T follicular helper cell (primary cell): ENCODE measurements around the gene OBSCN.
A peak's percentile ranks its signal among the peaks of the same experiment; 100 is the strongest.
"Not testable (repeated sequence)": the region's sequence is repeated elsewhere in the genome, so short reads cannot be mapped to it uniquely, and the experiment has no call there.

Experiments
- DNase-seq: peaks from one replicate; pipeline ENCODE4 v3.0.0-alpha.2; 2020; ENCODE audit warnings: low read depth

Gene OBSCN

DNA sequence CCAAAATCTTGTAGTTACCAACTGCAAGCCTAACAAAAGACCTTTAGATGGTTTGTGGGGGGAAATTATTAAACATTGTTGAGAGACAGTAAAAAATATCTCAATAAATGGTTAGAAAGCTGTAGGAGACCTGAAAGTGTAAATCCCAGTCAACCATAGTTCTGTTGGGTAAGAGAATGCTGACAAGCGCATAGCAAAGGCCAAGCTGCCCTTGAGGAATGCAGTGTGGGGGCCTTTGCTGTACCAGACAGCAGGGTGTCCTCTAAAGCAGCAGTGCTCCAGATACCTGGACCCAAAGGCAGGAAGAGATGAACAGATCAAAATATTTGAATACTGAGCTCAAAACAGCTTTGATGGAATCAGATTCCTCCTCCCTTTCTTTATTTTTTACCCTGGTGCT lies 54.6 kb downstream of the OBSCN start:
- no peak for DNase-seq

DNA sequence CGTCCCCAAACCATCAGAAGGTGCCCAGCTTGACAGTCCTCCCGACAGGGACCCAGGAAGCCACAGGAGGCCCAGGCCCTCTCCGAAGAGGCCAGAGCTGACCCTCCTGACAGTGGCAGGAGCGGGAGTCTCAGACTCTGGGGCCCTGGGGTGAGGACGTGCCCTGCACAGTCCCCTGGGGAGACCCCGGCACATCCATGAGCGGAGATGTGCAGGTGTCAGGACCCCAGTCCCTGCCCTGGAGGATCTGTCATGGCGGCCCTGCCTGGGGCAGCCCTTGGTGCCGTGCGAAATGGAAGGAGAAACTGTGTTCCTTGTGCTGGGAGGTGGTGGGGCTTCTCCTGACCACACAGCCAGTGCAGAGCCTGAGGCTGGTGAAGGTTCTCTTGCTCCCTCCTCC lies 55.8 kb downstream of the OBSCN start:
- no peak for DNase-seq

DNA sequence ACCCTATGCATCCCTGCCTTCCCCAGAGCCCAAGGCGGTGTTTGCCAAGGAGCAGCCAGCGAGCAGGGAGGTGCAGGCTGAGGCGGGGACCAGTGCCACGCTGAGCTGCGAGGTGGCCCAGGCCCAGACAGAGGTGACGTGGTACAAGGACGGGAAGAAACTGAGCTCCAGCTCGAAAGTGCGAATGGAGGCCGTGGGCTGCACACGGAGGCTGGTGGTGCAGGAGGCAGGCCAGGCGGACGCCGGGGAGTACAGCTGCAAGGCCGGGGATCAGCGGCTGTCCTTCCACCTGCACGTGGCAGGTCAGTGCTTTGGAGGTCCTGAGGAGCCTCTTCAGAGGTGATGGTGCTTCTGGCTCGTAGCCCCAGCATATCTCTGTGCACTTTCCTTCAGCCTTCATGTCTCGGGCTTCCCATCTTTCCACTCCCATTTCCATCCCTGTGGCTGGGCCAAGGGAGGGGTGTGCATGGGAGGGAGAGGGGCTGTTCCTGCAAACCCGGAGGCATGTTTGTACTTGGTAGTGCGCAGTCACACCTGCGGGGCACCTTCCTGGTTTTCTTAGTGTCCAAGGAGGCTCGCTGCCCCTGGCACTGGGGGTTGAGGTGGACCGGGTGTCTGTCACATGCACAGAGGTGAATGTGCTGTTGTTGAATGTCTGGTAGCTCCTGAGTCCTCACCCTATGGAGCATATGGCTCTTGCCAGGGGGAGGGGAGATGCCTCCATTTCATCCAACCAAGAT lies 56.4 kb downstream of the OBSCN start:
- no peak for DNase-seq

DNA sequence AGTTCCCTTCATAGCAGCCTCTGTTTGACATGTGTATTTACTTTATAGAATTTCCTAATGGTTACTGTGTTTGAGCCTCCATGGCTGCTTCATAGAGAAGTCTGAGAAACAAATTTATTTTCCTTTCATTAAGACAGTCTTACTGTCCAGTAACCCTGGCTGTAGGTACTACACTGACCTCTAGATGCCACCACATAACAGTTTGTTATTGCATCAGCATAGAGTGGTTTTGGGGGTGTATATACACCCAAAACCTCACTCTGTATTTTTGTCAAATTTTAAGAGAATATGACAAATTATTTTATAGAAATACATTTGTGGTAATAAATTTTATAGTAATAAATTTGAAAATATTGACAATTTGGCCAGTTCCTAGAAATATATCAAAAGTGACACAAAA lies 57.3 kb downstream of the OBSCN start:
- DNase-seq = no peak

DNA sequence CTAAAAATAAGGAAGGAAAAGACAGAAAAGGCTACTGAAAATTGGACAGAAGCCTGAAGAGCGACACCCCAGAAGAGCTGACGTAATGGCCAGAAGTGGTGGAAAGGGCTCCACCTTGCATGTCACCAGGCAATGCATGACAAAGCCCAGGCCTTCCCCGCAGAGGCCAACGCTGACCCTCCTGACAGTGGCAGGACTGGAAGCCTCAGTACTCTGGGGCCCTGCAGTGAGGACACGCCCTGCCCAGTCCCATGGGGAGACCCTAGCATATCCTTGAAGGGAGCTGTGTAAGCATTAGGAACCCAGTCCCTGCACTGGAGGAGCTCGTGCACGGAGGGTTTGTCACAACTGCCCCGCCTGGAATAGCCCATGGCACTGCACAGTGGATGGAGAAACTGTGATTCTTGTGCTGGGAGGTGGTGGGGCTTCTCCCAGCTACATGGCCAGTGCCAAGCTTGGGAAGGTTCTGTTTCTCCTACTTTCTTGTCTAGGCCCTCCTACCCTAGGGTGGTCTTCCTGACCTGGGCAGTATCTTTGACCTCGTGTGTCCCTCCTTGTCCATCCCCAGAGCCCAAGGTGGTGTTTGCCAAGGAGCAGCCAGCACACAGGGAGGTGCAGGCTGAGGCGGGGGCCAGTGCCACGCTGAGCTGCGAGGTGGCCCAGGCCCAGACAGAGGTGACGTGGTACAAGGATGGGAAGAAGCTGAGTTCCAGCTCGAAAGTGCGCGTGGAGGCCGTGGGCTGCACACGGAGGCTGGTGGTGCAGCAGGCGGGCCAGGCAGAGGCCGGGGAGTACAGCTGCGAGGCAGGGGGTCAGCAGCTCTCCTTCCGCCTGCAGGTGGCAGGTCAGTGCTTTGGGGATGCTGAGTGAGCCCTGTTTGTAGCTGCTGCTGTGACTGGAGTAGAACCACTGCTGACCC lies 60.4 kb downstream of the OBSCN start:
- no peak for DNase-seq

DNA sequence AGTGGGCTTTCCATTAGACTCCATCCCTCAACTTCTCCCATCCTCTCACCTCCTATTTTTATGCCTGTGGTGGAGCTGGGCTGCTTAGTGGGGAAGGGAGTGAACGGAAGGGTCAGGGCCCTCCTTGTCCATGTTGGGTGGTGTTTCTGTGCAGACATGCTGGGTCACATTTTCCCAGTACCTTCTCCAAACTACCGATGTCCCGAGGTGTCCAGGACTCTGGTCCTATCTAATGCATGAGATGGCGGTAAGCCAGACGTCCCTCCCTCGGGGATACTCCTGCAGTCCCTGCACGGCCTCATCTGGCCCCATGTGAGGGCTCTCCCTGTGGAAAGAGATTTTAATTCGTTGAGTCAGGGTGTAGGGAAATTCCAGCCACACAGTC lies 61.0 kb downstream of the OBSCN start:
- DNase-seq = no peak

DNA sequence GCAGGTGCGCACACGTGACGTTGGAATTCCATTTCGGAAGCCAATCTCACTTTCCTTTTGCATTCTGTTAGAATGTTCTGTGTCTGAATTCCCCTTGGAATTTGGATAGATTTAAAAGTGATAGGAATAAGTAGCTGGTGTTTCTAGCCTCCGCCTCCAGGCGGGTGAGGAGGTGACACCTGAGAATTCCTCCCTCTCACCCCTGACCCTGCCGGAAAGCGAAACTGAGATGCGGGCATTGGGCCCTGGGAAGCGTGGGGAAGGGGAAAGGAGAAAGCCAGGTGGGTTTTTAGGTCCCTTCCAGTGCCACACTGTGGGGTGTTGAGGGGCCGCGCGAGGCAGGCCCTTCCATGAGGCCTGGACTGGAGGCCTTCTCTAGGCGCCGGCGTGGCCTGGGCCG lies 61.6 kb downstream of the OBSCN start:
- not testable (repeated sequence) for DNase-seq

DNA sequence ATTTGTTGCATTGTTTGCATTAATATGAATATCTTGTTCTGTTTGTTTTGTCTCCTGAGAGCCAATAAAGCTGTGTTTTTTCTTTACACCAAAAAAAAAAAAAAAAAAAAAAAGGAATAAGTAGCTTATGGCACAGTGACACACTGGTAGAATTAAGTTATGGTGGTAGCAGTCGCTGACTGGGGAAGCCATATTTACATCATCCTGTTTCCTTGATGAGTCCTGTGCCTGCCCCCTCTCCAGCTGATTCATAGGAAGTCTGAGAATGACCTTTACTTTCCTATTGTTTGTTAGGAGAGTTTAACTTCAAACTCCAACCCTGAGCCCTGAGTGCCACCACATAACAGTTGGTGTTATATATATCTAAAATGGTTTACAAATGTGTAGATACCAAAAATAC lies 62.2 kb downstream of the OBSCN start:
- DNase-seq = no peak

DNA sequence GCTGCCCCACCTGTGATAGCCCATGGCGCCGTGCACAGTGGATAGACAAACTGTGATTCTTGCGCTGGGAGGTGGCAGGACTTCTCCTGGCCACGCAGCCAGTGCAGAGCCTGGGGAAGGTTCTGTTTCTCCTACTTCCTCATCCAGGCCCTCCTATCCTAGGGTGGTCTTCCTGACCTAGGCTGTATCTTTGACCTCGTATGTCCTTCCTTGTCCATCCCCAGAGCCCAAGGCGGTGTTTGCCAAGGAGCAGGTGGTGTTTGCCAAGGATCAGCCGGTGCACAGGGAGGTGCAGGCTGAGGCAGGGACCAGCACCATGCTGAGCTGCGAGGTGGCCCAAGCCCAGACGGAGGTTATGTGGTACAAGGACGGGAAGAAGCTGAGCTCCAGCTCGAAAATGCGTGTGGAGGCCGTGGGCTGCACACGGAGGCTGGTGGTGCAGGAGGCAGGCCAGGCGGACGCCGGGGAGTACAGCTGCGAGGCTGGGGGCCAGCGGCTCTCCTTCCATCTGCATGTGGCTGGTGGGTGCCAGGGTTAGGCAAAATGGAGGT lies 63.9 kb downstream of the OBSCN start:
- DNase-seq = no peak

DNA sequence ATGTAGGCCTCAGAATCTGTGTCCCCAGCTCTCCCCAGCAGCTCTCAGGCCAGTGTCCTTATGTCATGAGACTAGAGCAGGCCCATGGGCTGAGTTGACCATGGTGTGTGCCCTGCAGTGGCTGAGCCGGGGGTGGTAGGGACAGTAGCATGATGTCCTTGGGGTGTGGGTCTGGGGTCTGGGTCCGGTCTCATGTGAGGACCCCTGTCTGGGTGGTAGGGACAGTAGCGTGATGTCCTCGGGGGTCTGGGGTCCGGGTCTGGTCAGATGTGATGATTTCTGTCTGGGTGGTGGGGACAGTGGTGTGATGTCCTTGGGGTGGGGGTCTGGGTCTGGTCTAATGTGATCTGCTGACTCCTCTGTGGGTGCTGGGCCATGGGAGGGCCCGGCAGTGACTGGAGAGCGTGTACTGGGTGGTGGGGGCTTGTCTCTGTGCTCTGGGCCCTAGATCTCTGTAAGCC lies 64.5 kb downstream of the OBSCN start:
- DNase-seq = no peak

DNA sequence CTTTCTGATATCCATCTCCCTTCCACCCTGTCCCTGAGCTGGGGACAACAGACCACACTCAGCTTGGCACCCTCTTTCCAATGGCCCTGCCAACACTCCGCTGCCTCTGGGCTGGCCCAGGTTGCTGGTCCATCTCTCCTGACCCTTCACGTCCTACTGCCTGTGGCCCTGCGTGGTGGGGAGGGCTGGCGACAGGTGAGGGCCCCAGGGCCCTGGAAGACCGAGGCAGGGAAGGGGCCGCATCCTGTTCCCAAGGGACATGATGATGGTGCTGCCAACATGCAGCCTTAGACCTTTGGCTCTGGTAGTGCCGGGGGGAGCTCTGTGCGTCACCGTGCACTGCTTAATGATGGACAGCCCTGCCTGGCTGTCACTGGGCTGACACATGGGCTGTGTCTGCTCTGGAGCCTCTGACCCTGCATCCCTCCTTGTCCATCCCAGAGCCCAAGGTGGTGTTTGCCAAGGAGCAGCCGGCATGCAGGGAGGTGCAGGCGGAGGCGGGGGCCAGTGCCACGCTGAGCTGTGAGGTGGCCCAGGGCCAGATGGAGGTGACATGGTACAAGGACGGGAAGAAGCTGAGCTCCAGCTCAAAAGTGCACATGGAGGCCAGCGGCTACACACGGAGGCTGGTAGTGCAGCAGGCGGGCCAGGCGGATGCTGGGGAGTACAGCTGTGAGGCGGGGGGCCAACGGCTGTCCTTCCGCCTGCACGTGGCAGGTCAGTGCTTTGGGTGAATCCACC lies 65.2 kb downstream of the OBSCN start:
- no peak for DNase-seq

DNA sequence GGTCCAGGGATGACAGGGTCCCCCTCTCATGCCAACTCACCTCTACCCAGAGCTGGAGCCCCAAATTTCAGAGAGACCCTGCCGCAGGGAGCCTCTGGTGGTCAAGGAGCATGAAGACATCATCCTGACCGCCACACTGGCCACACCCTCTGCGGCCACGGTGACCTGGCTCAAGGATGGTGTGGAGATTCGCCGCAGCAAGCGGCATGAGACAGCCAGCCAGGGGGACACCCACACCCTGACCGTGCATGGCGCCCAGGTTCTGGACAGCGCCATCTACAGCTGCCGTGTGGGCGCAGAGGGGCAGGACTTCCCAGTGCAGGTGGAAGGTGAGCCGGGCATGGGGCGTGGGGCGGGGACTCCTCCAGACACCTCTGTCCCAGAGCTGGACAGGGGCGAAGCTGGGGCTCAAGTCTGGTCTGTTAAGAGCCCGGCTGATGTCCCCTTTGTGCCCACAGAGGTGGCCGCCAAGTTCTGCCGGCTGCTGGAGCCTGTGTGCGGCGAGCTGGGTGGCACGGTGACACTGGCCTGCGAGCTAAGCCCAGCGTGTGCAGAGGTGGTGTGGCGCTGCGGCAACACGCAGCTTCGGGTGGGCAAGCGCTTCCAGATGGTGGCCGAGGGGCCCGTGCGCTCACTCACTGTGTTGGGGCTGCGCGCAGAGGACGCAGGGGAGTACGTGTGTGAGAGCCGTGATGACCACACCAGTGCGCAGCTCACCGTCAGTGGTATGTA lies 66.0 kb downstream of the OBSCN start:
- DNase-seq = no peak

DNA sequence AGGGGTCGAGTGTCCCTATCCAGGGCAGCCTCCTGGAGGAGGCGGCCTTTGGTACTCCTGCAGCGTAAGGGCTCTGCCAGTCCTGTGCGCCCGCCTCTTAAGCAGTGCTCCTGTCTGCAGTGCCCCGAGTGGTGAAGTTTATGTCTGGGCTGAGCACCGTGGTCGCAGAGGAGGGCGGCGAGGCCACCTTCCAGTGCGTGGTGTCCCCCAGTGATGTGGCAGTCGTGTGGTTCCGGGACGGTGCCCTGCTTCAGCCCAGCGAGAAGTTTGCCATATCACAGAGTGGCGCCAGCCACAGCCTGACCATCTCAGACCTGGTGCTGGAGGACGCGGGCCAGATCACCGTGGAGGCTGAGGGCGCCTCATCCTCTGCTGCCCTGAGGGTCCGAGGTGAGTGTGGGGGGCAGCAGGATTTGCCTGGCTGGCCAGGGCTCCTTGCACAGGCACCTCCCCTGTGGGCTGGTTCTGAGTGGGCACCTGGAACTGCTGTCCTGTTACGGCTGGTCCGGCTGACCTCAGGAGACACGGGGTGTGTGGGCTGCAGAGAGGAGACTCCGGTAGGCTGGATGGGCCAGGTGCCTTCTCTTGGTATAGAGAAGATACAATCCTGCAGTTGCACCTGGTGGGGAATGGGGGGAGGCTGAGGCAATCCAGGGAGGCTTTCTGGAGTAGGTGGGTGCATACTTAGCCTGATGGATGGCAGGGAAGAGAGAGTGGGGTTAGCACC lies 66.8 kb downstream of the OBSCN start:
- no peak for DNase-seq

DNA sequence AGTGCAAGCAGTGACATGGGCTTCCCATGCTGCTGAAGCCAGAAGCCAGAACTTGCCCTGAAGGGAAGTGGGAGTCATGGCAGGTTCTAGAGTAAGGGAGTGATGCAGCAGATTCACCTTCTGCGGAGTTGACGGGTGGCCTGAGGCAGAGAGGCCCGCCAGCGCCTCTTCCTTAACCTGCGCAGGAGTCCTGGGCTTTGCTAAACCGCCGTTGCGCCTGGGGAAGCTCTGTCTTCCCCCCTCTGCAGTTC lies 67.3 kb downstream of the OBSCN start:
- DNase-seq = no peak

DNA sequence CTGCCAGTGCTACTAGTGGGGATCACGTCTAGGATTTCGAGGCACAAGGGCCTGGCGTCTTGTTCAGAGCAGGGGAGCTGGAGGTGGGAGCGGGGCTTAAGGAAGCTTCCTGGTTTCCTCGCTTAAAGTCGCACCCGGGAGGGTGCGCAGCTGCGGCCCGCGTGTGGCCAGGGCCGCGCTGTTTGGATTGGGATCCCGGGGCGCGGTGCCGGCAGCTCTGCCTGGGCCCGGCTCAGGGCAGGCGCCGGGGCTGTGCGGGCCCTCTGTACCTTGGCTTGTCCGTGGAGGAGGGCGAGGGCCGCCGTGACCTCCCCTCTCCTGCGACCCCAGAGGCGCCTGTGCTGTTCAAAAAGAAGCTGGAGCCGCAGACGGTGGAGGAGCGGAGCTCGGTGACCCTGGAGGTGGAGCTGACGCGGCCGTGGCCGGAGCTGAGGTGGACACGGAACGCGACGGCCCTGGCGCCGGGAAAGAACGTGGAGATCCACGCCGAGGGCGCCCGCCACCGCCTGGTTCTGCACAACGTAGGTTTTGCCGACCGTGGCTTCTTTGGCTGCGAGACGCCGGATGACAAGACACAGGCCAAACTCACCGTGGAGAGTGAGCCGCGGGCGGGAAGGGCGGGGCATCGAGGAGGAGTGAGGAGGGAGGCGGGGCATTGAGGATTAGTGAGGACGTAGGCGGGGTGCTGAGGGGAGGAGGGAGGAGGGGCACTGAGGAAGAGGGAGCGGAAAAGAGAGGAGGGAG lies 67.8 kb downstream of the OBSCN start:
- peak; percentile 80 for DNase-seq

DNA sequence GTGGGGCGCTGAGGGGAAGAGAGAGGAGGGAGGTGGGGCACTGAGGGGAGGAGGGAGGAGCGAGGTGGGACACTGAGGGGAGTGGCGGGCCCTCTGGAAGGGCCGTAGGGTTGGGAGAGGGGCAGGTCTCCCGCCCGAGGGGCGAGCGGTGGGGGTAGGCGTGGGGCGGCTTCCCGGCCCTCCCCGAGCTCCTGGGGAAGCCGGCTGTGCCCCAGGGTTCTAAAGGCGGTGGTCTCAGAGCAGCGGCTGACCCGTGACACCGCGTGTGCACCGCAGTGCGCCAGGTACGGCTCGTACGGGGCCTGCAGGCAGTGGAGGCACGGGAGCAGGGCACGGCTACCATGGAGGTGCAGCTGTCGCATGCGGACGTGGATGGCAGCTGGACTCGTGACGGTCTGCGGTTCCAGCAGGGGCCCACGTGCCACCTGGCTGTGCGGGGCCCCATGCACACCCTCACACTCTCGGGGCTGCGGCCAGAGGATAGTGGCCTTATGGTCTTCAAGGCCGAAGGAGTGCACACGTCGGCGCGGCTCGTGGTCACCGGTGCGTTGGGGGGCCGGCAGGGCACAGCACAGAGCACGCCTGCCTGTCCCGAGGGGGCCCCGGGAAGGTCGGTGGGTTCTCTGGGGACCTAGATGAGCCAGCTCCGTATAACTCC lies 68.5 kb downstream of the OBSCN start:
- no peak for DNase-seq

DNA sequence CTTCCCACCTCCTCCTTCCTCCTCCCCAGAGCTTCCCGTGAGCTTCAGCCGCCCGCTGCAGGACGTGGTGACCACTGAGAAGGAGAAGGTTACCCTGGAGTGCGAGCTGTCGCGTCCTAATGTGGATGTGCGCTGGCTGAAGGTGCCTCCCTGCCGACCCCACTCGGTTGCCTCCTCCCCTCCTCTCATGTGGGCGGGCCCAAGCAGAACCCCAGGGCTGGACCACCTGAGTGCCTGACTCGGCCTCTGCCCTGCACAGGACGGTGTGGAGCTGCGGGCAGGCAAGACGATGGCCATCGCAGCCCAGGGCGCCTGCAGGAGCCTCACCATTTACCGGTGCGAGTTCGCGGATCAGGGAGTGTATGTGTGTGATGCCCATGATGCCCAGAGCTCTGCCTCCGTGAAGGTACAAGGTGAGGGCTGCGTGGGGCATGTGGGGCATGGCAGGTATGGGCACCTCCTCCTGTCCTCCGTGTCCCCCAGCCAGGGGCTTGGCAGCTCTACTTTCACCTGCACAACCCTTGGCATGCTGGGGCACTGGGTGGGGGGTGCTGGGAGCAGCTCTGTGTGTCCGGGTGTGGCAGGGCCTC lies 69.2 kb downstream of the OBSCN start:
- no peak for DNase-seq

DNA sequence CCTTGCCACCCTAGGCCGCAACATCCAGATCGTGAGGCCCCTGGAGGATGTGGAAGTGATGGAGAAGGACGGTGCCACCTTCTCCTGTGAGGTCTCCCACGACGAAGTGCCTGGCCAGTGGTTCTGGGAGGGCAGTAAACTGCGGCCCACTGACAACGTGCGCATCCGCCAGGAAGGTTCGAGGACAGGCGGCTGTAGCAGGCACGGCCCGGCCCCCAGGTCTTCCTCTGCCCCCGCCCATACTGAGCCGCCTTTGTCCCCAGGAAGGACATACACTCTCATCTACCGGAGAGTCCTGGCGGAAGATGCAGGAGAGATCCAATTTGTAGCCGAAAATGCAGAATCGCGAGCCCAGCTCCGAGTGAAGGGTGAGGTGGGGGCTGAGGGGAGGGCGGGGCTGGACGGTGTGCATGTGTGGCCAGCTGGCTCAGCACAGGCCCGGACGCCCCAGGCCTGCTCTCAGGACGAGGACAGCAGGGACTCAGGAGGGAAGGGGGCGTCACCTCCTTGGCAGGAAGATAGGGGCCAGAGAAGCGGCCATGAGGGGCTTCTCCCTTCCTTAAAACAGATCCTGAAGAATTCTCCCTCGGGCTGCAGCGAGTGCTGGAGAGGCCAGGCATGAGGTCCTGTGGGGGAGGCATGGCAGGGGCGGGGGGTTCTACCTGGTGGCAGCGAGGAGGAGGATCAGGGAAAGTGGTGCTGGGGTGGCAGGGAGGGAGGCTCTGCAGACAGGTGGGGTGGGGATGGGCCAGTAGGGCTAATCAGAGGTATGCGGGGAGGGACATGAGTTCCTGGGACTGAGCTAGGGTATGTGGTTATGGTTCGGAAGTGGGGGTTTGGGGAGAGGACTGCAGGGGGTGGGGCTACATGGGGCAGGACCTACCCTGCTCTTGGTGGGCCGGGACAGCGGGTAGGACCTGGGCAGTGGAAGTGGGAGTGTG lies 69.9 kb downstream of the OBSCN start:
- DNase-seq = no peak
